Prostate gland (tissue), 2 donors: Measurements from ENCODE around the gene TEX264.

Experiments used
- CTCF ChIP-seq, 4 experiments: fragments of 200-600 bp in 2 of 4; fragments of 450-650 bp in 2 of 4; sonication (generic) in 2 of 4; IDR thresholded peaks; 1 replicate in 3 of 4; 2 replicates in 1 of 4; pipeline ENCODE4 v1.5.1; 2016 to 2019; ENCODE audit warnings: antibody characterized with exemption in 4 of 4, mild to moderate bottlenecking in 2 of 4, moderate library complexity in 2 of 4
- POLR2A ChIP-seq: fragments of 450-650 bp; IDR thresholded peaks from one replicate; pipeline ENCODE4 v1.6.1; 2016; ENCODE audit warnings: antibody characterized with exemption, mild to moderate bottlenecking
- POLR2AphosphoS5 ChIP-seq: sonication (generic); formaldehyde crosslinking; IDR thresholded peaks from one replicate; pipeline ENCODE4 v1.6.1; 2017; ENCODE audit warnings: antibody characterized with exemption

GRCh38 chr3:51691021-51691420 lies 20.0 kb downstream of the TEX264 start:
- TF ChIP-seq CTCF (IDR thresholded peaks at IDR 0.05), result no peak
- TF ChIP-seq POLR2AphosphoS5, result no peak
- no peak for TF ChIP-seq POLR2A
